Tibial nerve (tissue), 3 donors: ENCODE data around the gene DDX39B.

Experiments used
- POLR2A ChIP-seq, 2 donors: fragments of 450-650 bp; IDR thresholded peaks; one replicate each; pipeline ENCODE4 v1.6.1; 2017; ENCODE audit warnings: antibody characterized with exemption in 2 of 2, mild to moderate bottlenecking in 2 of 2, moderate library complexity in 2 of 2
- TF ChIP-seq, protein P1 (sequence below), 5 experiments: fragments of 200-600 bp in 3 of 5; fragments of 450-650 bp in 2 of 5; sonication (generic) in 3 of 5; IDR thresholded peaks; one replicate each; pipeline ENCODE4 v1.5.1; 2016 to 2019; ENCODE audit warnings: antibody characterized with exemption in 5 of 5, mild to moderate bottlenecking in 3 of 5, moderate library complexity in 2 of 5

DNA sequence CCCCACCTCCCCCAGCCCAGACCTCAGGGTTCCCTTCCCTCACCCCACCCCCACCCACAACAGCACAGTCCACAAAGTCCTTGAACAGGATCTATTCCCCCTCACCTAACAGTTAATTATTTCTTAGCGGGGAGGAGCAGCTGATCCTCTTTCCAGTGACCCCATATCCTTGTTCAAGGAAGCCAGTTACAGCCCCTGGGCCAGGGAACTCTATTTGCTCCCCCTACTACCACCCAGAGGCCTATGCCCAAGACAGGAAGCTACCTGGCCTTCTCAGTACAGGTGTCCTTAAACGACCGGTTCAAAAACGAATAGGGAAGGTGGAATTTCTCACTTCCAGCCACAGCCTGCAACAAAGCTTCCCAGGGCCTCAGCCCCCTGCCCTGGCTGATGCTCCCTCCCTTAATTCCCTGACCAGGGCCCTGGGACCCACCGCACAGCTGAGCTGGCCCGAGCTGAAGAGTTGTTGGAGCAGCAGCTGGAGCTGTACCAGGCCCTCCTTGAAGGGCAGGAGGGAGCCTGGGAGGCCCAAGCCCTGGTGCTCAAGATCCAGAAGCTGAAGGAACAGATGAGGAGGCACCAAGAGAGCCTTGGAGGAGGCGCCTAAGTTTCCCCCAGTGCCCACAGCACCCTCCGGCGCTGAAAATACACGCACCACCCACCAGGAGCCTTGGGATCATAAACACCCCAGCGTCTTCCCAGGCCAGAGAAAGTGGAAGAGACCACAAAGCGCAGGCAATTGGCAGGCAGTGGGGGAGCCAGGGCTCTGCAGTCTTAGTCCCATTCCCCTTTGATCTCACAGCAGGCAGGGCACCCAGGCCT lies 12.3 kb downstream of the DDX39B start:
- TF ChIP-seq, protein P1, sequence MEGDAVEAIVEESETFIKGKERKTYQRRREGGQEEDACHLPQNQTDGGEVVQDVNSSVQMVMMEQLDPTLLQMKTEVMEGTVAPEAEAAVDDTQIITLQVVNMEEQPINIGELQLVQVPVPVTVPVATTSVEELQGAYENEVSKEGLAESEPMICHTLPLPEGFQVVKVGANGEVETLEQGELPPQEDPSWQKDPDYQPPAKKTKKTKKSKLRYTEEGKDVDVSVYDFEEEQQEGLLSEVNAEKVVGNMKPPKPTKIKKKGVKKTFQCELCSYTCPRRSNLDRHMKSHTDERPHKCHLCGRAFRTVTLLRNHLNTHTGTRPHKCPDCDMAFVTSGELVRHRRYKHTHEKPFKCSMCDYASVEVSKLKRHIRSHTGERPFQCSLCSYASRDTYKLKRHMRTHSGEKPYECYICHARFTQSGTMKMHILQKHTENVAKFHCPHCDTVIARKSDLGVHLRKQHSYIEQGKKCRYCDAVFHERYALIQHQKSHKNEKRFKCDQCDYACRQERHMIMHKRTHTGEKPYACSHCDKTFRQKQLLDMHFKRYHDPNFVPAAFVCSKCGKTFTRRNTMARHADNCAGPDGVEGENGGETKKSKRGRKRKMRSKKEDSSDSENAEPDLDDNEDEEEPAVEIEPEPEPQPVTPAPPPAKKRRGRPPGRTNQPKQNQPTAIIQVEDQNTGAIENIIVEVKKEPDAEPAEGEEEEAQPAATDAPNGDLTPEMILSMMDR (IDR thresholded peaks at IDR 0.05), result no peak
- no peak for TF ChIP-seq POLR2A (IDR thresholded peaks at IDR 0.05)
